Neural cell (in vitro differentiated cells): Measurements from ENCODE around the gene GALNT12. TPM values are rescaled to one million over a fixed set of nuclear protein-coding genes. Genes with fewer than 3 reads are reported as not detected.

Experiments
- H2AFZ ChIP-seq: fragments of 200-600, 300-800 bp; sonication (generic), shearing (Covaris generic); 2 replicates; pipeline ENCODE4 v1.6.0; 2014; ENCODE audit warnings: low read depth, mild to moderate bottlenecking, antibody characterized with exemption, low read length, moderate library complexity
- H3F3A ChIP-seq: fragments of 200-600 bp; shearing (Covaris generic); 2 replicates; pipeline ENCODE4 v1.6.1; 2016; ENCODE audit warnings: mild to moderate bottlenecking, moderate library complexity, mixed read lengths, antibody characterized with exemption, low read length; ENCODE audit not compliant: insufficient read depth, poor library complexity, severe bottlenecking
- H3K27ac ChIP-seq: fragments of 200-600, 300-800 bp; sonication (generic), shearing (Covaris generic); 2 replicates; pipeline ENCODE4 v1.5.1; 2014; ENCODE audit warnings: mild to moderate bottlenecking, low read length, moderate library complexity
- H3K27me3 ChIP-seq: fragments of 300-800, 200-600 bp; sonication (generic), shearing (Covaris generic); 2 replicates; pipeline ENCODE4 v1.6.0; 2014; ENCODE audit warnings: mild to moderate bottlenecking, low read depth, low read length, moderate library complexity; ENCODE audit not compliant: insufficient read depth
- H3K36me3 ChIP-seq: fragments of 300-800, 200-600 bp; sonication (generic), shearing (Covaris generic); 2 replicates; pipeline ENCODE4 v1.5.1; 2014; ENCODE audit warnings: mild to moderate bottlenecking, antibody characterized with exemption, low read length, moderate library complexity; ENCODE audit not compliant: insufficient read depth
- H3K4me2 ChIP-seq: fragments of 300-800, 200-600 bp; sonication (generic), shearing (Covaris generic); 2 replicates; pipeline ENCODE4 v1.6.0; 2014; ENCODE audit warnings: mild to moderate bottlenecking, low read length
- H3K4me3 ChIP-seq: fragments of 300-800, 200-600 bp; sonication (generic), shearing (Covaris generic); 2 replicates; pipeline ENCODE4 v1.5.1; 2014; ENCODE audit warnings: mild to moderate bottlenecking, low read length, moderate library complexity
- H3K79me2 ChIP-seq: fragments of 200-600 bp; shearing (Covaris generic); replicated peaks from 2 replicates; pipeline ENCODE4 v1.6.0; 2014; ENCODE audit warnings: mild to moderate bottlenecking, low read length, moderate library complexity; ENCODE audit not compliant: insufficient read depth
- H3K9ac ChIP-seq: fragments of 300-800, 200-600 bp; sonication (generic), shearing (Covaris generic); 2 replicates; pipeline ENCODE4 v1.6.1; 2016; ENCODE audit warnings: mild to moderate bottlenecking, low read length, mixed read lengths
- H3K9me2 ChIP-seq: fragments of 200-600 bp; shearing (Covaris generic); 2 replicates; pipeline ENCODE4 v1.6.1; 2016; ENCODE audit warnings: mild to moderate bottlenecking, low read length, mixed read lengths; ENCODE audit not compliant: insufficient read depth
- H3K9me3 ChIP-seq: fragments of 200-600, 300-800 bp; sonication (generic), shearing (Covaris generic); 2 replicates; pipeline ENCODE4 v1.6.1; 2016; ENCODE audit warnings: mild to moderate bottlenecking, mixed run types, low read length, moderate library complexity, mixed read lengths
- H4K20me1 ChIP-seq: fragments of 200-600 bp; shearing (Covaris generic); 2 replicates; pipeline ENCODE4 v1.6.1; 2016; ENCODE audit warnings: mild to moderate bottlenecking, mixed run types; ENCODE audit not compliant: insufficient read depth
- EP300 ChIP-seq: fragments of 450-650 bp; conservative IDR thresholded peaks from 2 replicates; pipeline ENCODE4 v1.6.1; 2014; ENCODE audit warnings: antibody characterized with exemption, mild to moderate bottlenecking, moderate library complexity; ENCODE audit not compliant: poor library complexity, severe bottlenecking
- EZH2 ChIP-seq: fragments of 200-600, 300-800 bp; shearing (Covaris generic), sonication (generic); IDR thresholded peaks from 2 replicates; pipeline ENCODE4 v1.6.1; 2014; ENCODE audit warnings: antibody characterized with exemption, low read length, borderline replicate concordance, mild to moderate bottlenecking; ENCODE audit not compliant: insufficient read depth, poor library complexity, severe bottlenecking
- MXI1 ChIP-seq: fragments of 450-650 bp; conservative IDR thresholded peaks from 2 replicates; pipeline ENCODE4 v1.6.1; 2014; ENCODE audit warnings: antibody characterized with exemption, mild to moderate bottlenecking; ENCODE audit not compliant: poor library complexity, severe bottlenecking
- POLR2AphosphoS5 ChIP-seq: IDR thresholded peaks from 2 replicates; pipeline ENCODE4 v1.6.1; 2012
- RAD21 ChIP-seq: fragments of 450-650 bp; conservative IDR thresholded peaks from 2 replicates; pipeline ENCODE4 v1.6.1; 2014; ENCODE audit warnings: antibody characterized with exemption, mild to moderate bottlenecking, moderate library complexity
- SMC3 ChIP-seq: fragments of 450-650 bp; conservative IDR thresholded peaks from 2 replicates; pipeline ENCODE4 v1.6.1; 2014; ENCODE audit warnings: antibody characterized with exemption, mild to moderate bottlenecking, moderate library complexity; ENCODE audit not compliant: poor library complexity
- TAF1 ChIP-seq: IDR thresholded peaks from 2 replicates; pipeline ENCODE4 v1.6.1; 2012; ENCODE audit warnings: low read depth
- polyA plus RNA-seq: library from polyadenylated mRNA; depleted of rRNA; stranded (reverse); fragments of >200 nt; gene quantifications from 2 replicates; pipeline ENCODE4 v1.2.3, GENCODE V29; 2014
- TF ChIP-seq, protein P1 (sequence below): fragments of 450-650 bp; IDR thresholded peaks from 2 replicates; pipeline ENCODE4 v1.5.1; 2014; ENCODE audit warnings: antibody characterized with exemption, mild to moderate bottlenecking, moderate library complexity; ENCODE audit not compliant: poor library complexity, severe bottlenecking
- TF ChIP-seq, protein P2 (sequence below): IDR thresholded peaks from 2 replicates; pipeline ENCODE4 v1.6.1; 2012; ENCODE audit warnings: borderline replicate concordance

GALNT12 gene
- polyA plus RNA-seq, 1 donor from 2014 or later = 8.4 TPM

DNA sequence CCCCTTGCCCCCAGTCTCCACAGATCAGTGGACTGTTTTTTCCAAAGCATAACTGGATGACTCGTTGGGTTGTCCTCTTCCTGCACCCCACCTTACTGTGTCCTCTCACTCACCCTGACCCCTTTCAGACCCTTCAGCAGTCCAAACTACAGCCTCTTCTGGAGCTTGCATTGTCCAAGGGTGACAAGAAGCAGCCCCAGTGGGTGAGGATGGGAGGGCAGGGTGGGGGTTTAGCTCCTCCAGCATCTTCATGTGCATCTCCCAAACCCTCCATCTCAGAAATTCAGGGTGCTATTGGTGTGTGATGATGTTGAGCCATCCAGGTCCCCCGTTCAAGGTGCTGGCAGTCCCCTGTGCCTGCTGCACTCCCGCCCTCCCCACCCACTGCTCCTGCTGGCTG lies 73.9 kb downstream of the GALNT12 start:
- Histone ChIP-seq H3K9me3 (no peaks in the 10 kb centered on the region), H2AFZ (no peak overlapping the region), H3K27ac (no peak overlapping the region), H3K9ac (no peak overlapping the region), H3F3A (no peaks in the 10 kb centered on the region), H3K9me2 (no peaks in the 10 kb centered on the region), H3K4me3 (no peak overlapping the region), H3K36me3 (no peaks in the 10 kb centered on the region), H3K27me3 (no peaks in the 10 kb centered on the region), H3K79me2 (no peaks in the 10 kb centered on the region), H3K4me2 (no peak overlapping the region), H4K20me1 (no peaks in the 10 kb centered on the region)
- TF ChIP-seq, protein P1, sequence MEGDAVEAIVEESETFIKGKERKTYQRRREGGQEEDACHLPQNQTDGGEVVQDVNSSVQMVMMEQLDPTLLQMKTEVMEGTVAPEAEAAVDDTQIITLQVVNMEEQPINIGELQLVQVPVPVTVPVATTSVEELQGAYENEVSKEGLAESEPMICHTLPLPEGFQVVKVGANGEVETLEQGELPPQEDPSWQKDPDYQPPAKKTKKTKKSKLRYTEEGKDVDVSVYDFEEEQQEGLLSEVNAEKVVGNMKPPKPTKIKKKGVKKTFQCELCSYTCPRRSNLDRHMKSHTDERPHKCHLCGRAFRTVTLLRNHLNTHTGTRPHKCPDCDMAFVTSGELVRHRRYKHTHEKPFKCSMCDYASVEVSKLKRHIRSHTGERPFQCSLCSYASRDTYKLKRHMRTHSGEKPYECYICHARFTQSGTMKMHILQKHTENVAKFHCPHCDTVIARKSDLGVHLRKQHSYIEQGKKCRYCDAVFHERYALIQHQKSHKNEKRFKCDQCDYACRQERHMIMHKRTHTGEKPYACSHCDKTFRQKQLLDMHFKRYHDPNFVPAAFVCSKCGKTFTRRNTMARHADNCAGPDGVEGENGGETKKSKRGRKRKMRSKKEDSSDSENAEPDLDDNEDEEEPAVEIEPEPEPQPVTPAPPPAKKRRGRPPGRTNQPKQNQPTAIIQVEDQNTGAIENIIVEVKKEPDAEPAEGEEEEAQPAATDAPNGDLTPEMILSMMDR = no peak
- TF ChIP-seq RAD21 (no peak), EZH2 (no peak), SMC3 (no peak), POLR2AphosphoS5 (no peak), TAF1 (no peak), MXI1 (no peak), EP300 (no peak)
- TF ChIP-seq, protein P2, sequence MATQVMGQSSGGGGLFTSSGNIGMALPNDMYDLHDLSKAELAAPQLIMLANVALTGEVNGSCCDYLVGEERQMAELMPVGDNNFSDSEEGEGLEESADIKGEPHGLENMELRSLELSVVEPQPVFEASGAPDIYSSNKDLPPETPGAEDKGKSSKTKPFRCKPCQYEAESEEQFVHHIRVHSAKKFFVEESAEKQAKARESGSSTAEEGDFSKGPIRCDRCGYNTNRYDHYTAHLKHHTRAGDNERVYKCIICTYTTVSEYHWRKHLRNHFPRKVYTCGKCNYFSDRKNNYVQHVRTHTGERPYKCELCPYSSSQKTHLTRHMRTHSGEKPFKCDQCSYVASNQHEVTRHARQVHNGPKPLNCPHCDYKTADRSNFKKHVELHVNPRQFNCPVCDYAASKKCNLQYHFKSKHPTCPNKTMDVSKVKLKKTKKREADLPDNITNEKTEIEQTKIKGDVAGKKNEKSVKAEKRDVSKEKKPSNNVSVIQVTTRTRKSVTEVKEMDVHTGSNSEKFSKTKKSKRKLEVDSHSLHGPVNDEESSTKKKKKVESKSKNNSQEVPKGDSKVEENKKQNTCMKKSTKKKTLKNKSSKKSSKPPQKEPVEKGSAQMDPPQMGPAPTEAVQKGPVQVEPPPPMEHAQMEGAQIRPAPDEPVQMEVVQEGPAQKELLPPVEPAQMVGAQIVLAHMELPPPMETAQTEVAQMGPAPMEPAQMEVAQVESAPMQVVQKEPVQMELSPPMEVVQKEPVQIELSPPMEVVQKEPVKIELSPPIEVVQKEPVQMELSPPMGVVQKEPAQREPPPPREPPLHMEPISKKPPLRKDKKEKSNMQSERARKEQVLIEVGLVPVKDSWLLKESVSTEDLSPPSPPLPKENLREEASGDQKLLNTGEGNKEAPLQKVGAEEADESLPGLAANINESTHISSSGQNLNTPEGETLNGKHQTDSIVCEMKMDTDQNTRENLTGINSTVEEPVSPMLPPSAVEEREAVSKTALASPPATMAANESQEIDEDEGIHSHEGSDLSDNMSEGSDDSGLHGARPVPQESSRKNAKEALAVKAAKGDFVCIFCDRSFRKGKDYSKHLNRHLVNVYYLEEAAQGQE = no peak

DNA sequence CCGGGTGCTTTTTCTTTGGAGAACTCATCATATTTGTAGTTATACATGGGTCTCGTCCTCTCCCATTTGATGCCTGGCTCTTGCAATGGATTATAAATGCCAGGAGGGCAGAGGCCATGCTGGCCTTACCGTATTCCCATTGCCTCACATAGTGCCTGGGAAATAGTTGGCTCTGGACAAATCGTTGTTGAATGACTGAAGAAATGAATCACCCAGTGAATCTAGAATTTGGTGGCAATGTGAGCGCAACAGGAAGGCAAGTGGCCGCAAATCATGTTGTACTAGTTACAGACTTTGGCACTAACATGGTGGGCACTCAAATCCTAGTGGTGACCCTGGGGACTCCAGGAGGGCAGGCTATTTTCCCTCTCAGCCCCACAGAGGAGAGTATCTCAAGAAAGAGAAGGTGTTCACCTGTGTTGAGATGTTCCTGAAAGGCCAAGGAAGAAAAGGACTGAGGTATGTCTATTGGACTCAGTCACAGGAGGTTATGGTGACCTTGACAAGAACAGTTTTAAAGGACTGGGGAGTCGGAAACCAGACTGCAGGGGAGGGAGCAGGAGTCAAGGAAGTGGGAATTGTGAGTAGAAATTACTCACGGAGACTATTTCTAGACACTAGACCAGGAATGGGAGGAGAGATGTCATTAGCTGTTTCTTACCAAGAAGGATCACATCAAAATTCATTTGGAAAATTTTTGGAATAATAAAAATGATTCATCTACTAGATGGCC lies 74.5 kb downstream of the GALNT12 start:
- Histone ChIP-seq H3K79me2 (no peaks in the 10 kb centered on the region), H3K4me2 (no peak overlapping the region), H3F3A (no peaks in the 10 kb centered on the region), H3K4me3 (no peak overlapping the region), H3K27me3 (no peaks in the 10 kb centered on the region), H3K9me2 (no peaks in the 10 kb centered on the region), H3K9me3 (no peaks in the 10 kb centered on the region), H3K36me3 (no peaks in the 10 kb centered on the region), H3K9ac (no peak overlapping the region), H4K20me1 (no peaks in the 10 kb centered on the region), H3K27ac (no peak overlapping the region), H2AFZ (no peak overlapping the region)
- no peak for TF ChIP-seq TAF1
- no peak for TF ChIP-seq MXI1
- TF ChIP-seq, protein P2 = no peak
- no peak for TF ChIP-seq EP300
- no peak for TF ChIP-seq RAD21
- no peak for TF ChIP-seq EZH2
- TF ChIP-seq, protein P1 = no peak
- no peak for TF ChIP-seq POLR2AphosphoS5
- TF ChIP-seq SMC3 = no peak
